ENCODE measurements around the gene INPP5D.

DNA sequence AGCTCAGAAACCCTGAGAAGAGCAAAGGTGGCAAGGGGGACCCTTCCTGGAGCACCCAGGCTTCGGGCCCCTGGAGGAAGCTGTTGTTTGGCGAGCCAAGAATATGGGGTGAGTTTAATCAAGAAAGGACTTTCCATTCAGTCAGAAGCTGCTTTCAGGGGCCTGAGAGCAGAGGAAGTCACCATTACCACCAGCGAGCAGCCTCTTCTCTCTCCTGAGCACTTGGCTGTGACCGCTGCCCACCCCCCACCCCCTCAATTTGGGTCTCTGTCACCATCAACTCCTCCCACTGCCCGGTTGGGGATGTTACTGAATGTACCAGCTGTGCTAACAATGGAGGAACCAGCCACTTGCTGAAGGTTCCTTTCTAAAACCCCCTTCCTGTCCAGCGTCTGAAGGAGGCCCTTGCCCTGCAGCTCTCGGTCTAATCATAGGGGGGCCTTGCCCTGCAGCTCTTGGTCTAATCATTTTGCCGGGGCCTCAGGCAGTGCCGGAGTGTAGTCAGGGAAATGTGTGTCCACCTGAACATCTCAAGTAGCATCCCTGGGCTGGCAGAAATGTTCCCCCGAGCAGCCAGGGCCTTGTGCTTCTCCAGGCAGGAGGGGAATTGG lies 943 bp downstream of the INPP5D start:
- TF ChIP-seq, protein P1, sequence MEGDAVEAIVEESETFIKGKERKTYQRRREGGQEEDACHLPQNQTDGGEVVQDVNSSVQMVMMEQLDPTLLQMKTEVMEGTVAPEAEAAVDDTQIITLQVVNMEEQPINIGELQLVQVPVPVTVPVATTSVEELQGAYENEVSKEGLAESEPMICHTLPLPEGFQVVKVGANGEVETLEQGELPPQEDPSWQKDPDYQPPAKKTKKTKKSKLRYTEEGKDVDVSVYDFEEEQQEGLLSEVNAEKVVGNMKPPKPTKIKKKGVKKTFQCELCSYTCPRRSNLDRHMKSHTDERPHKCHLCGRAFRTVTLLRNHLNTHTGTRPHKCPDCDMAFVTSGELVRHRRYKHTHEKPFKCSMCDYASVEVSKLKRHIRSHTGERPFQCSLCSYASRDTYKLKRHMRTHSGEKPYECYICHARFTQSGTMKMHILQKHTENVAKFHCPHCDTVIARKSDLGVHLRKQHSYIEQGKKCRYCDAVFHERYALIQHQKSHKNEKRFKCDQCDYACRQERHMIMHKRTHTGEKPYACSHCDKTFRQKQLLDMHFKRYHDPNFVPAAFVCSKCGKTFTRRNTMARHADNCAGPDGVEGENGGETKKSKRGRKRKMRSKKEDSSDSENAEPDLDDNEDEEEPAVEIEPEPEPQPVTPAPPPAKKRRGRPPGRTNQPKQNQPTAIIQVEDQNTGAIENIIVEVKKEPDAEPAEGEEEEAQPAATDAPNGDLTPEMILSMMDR (IDR thresholded peaks at IDR 0.05; ENCODE audit: low read depth, low read length, poor library complexity, severe bottlenecking) = no peak
- no peak for TF ChIP-seq EZH2phosphoT487 (IDR thresholded peaks at IDR 0.05; ENCODE audit: borderline replicate concordance, low read length)

All from DOHH2 (cell line).